Stimulated activated naive CD8-positive, alpha-beta T cell treated with anti-CD3 and anti-CD28 coated beads, Interleukin-15, Interleukin-2, amounts not matched to agents 100 U/mL and 50 U/mL, for 24 hours (primary cell): Measurements from ENCODE around the gene KANSL1L.
"Not testable (repeated sequence)": the region's sequence is repeated elsewhere in the genome, so short reads cannot be mapped to it uniquely, and the experiment has no call there.

Experiments
- ATAC-seq: fragments of 150-1000 bp; cut with Tn5 transposase; one replicate; pipeline ENCODE4 v1.10.0; 2021
- DNase-seq: peaks from one replicate; pipeline ENCODE4 v3.0.0; 2021

Gene KANSL1L, protein sequence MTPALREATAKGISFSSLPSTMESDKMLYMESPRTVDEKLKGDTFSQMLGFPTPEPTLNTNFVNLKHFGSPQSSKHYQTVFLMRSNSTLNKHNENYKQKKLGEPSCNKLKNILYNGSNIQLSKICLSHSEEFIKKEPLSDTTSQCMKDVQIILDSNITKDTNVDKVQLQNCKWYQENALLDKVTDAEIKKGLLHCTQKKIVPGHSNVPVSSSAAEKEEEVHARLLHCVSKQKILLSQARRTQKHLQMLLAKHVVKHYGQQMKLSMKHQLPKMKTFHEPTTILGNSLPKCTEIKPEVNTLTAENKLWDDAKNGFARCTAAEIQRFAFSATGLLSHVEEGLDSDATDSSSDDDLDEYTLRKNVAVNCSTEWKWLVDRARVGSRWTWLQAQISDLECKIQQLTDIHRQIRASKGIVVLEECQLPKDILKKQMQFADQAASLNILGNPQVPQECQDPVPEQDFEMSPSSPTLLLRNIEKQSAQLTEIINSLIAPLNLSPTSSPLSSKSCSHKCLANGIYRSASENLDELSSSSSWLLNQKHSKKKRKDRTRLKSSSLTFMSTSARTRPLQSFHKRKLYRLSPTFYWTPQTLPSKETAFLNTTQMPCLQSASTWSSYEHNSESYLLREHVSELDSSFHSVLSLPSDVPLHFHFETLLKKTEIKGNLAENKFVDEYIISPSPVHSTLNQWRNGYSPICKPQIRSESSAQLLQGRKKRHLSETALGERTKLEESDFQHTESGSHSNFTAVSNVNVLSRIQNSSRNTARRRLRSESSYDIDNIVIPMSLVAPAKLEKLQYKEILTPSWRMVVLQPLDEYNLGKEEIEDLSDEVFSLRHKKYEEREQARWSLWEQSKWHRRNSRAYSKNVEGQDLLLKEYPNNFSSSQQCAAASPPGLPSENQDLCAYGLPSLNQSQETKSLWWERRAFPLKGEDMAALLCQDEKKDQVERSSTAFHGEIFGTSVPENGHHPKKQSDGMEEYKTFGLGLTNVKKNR

DNA sequence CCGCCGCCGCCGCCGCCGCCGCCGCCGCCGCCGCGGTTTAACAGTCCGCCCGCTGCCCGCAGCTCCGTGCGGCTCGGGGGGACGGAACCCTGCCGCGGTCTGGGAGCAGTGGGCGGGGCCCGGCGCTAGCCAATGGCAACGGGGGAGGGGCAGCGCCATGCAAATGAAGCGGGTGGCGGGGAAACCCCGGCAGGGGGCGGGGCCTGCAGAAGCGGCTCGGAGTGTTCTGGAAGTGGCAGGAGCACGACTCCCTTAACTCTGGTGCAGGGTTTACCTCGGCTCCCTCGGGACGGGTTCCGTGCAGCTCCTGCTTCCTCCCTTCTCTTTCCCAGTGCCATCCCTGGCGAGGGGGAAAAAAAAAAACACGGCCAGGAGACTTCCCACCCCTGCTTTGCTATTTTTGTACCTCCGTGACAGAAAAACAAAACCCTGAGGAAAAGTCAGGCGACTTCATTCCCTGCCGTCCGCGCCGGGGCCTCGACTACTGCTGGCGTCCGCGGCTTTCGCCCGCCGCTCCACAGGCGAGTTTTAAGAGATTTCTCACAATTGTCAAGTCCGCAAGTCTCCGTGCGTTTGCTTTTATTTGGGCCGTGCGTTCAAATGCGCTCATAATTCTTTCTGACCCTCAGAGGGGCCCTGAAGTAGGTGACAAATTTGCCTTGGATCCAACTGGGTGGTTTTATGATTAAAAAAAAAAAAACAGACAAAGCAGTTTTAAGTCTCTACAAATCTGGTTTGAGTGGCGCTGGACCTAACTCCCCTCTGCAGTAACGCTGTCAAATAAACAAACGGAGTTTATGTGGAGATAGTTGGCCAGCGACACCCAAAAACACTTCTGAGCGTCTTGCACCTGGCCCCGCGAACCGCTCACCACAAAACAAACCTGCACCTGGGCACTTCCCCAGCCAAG, at the start of gene KANSL1L:
Gene KANSL1L, minus strand, starts transcription at position 101 of the 910 bp plus-strand sequence. CDS start 16,827 bp downstream, outside the sequence.
- DNase-seq = peak; percentile 99

DNA sequence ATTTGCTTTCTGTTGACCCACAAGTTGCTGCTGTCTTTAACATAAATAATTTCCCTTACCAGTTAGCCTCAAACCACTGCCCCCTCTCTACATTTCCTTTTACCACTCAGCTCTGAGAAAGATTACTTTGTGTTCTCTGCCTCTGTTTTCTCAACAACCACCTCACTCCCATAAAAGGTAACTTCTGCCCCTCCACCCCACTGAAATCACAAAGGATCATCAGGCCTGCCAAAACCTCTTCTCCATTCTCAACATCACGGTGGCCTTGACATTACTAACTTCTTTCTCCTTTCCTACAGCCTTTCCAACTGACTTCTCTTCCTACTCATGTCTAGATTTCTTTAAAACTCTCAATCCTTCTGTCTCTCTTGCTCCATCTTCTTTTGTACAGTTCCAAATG, 43.9 kb upstream of the KANSL1L start:
- DNase-seq (no peak), ATAC-seq (no peak)

More for the DNA sequence above, at the start of gene KANSL1L:
- ATAC-seq = peak; percentile 82

DNA sequence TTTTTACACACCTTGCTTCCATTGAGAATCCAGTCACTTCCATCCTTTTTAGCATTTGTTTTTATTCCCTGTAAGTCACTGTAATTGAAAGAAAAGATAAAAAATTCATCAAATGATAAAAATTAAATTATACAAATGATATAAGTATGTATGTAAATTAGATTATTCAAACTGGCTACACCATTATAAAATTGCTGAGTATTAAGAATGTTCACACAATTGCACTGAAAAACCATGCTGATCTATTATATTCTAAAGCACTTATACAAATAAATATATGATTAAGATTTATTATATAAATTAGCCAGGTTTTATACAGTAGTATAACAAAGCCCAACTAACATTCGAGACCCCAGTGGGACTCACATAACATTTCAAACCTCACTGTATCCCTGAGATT, 39.0 kb upstream of the KANSL1L start:
- ATAC-seq = no peak
- DNase-seq = no peak

DNA sequence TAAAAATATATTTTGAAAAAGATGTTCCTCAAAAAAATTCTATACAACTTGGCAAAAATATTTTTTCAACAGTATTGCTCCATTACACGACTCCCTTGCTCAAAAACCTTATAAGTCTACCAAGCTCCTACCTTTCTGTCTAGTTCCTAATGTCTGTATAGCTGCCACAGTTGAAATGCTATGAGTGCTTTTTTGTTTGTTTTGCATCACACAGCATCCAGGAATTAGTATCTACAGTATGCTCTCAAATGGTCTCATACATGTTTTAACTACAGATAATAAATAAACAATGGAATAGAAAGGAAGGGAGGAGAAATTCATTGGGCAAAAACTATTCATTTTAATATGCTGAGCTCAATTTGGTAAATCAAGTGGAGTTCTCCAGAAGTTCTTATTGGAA, 36.7 kb upstream of the KANSL1L start:
- ATAC-seq (no peak), DNase-seq (no peak)

DNA sequence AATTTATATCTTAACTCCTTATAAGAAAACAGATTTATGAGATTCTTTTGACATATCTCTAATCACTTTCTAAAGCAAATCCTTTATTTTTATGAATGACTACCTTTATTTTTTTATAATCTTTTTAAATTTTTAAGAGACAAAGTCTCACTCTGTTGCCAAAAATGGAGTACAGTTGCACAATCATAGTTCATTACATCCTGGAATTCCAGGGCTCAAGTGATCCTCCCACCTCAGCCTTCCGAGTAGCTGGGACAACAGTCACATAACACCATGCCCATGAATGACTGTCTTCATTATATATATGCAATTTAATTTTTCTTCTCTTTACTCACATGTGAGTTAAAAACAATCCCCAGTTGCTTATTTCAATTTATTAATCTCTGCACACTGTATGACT, 32.3 kb upstream of the KANSL1L start:
- DNase-seq (no peak), ATAC-seq (no peak)

DNA sequence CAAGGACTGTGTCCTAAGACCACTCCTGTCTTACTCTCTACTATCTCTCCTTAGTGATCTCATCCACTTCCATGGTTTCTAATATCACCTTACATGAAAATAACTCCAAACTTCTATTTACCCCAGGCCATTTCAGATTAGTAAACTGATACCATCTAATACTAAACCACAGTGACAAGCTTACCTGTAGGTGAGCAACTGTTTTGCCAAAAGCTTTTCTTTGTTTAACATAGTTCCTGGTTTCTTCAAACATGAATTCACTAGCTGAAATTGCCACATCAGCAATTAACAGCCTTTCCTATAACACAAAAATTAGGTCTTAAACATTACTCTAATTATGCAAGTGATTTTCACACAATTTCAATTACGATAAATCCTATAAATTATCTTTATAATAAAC, 31.9 kb upstream of the KANSL1L start:
- DNase-seq (no peak), ATAC-seq (no peak)

DNA sequence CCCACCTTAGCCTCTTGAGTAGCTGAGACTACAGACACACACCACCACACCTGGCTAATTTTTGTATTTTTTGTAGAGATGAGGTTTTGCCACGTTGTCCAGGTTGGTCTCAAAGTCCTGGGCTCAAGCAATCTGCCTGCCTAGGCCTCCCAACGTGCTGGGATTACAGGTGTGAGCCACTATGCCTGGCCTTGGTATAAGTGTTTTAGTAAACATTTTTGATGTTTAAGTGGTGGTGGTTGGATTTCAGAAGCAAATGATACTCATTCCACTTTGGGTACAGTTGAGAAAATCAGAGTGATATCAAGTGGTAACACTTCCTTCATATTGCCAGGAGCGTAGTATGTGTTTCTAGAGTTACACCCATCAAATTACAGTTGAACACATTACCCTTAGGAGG, 28.6 kb upstream of the KANSL1L start:
- no peak for ATAC-seq
- DNase-seq = no peak

DNA sequence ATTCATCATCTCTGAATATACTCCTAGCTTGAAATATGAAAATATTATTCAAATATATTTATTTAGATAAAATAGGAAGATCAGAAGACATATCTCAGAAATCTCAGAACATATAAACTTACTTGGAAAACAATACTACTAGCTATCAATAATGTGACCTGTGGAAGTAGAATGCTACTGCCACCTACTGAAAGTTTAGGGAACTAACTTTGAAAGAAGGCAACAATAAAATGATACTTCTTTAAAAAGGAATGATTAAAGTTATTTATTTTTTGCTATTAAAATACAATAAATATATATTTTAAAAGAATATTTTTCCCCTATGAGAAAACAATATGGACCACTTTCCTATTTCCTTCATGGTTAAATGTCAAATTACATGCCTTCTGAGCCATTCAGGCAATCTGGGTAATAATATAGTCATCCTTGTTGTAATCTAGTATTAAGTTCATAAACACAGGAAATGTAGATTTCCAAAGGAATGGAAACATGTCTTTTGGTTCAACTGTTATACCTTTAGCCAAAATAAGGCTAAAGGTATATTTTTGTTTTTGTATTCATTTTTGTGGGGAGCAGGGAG, 28.1 kb upstream of the KANSL1L start:
- DNase-seq (no peak), ATAC-seq (no peak)

DNA sequence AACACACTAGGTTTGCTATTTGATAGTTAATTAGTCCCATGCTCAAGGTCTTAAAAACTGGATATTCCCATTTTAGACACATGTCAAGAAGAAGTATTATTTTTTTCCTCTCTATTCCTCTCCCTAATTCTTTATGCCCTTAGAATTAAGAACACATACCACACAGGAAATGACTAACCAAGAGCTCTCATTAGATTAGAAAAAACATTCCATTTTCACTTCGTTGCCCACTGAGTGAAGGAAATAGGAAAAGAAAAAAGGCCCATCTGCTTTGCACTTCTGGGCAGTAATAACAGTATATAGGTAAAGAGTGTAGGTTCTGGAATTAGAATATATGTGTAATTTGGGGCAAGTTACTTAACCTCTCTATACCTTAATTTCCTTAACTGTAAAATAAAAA, 27.1 kb upstream of the KANSL1L start:
- ATAC-seq (no peak), DNase-seq (no peak)

DNA sequence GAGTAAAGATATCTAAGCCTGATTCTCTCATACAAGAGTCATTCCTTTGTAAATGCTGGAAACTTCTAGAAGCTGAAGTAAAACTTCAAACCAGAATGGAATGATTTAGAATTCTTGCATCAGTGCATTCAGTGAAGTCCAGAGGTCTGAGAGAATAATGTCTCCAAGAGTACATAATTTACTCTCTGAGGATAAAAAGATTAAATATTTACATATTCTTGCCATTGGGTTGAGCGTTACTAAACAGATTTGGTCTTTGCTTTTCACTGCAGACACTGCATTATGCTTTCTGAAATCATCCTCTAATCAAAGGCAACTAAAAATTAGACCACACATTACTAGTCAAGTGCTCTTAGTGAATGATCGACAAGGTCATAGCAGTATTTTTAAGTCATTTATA, 26.5 kb upstream of the KANSL1L start:
- ATAC-seq (no peak), DNase-seq (no peak)

DNA sequence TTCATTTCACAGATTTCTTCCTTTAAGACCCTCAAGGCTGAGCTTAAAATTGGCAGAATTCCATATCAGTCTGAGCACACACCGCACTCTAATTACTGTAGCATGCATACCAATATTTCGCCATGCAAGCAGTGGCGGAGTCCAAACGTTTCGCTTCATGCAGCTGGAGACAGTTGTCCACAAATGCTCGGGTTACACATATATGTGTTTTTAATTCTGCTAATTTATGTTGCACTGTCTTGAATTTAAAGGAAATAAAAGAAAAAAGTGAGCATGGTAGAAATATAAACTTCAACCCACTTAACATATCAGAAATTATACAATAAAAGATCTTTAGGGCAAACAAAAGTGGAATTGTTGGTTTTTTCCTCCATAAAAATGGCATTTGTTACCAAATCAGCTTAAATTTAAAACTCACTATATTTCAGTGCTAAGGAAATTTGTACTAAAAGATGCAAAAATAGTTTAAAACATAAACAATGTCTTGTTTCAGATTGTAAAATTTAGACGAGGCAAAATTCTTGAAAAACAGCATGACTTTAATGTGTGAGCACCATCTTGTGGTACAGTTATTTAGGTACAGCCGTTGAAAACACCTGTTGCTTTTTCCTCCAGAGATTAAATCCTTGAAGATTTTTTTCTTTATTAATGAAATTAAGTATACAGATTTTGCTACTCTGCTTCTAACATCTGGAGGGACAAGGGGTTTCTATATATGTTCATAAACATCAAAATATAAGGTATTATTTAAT, 24.1 kb upstream of the KANSL1L start:
- ATAC-seq = no peak
- no peak for DNase-seq

DNA sequence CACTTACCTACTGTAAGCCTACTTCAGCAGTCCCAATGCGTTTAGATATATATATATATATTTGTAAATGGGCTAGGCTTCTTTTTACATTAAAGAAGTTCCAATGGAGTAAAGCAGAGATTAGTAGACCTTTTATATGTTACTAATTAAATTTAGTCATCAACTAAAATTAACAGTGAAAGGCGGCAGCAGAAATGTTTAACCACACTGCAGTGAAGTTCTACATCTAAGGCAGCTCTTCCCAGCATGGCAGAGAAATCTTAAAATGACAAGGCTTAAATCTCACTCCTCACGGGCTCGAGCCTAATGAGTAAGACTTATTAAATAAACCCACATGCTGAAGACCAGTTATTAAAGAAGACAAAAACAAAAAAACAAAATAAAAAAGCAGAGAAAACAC, 19.1 kb upstream of the KANSL1L start:
- ATAC-seq (no peak), DNase-seq (no peak)

DNA sequence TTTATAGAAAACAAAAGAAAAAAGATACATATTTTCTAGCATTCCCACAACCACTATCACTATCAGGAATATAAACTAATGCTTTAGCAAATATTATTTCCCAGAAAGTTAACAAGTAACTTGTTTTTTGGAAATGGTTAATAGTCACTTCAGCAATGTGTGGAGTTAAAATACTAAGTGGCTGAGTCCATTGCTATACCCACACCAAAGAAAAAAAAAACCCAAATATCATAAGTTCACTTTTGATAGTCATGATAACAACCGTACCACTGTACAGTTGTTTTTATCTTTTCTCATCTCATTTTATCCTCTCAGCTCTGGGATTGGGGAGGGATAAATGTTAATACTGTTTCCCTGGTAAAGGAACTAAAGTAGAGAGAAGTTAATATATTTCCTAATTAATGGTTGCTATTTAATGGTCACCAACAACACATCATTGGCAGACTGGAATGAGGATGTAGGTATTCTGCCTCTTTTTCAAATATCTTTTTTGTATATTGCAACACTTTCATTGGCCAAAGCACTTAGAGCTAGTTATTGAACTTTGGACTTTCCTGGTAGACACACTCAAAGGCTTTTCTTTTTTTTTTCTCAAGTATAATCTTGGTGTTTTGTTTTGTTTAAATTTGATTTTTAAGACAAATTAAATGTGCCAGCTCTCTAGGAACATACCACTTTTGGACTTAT, 18.4 kb upstream of the KANSL1L start:
- ATAC-seq = no peak
- no peak for DNase-seq

DNA sequence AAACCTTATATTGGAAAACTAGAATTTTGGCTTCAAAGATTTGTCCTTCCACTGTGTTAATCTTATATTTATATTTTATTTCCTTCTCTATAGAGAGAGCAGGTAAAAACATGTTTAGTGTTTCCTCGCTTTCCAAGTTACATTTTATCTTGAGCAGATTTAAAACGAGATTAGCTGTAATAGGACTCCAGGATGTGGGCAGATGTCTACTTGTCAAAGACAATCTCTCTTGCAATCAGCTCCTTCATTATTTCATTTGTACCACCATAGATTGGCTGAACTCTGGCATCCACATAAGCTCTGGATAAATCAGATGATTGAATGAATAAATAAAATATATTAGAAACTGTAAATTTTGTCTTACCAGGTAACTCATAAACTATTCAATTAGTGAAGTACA, 17.5 kb upstream of the KANSL1L start:
- DNase-seq (no peak), ATAC-seq (no peak)

DNA sequence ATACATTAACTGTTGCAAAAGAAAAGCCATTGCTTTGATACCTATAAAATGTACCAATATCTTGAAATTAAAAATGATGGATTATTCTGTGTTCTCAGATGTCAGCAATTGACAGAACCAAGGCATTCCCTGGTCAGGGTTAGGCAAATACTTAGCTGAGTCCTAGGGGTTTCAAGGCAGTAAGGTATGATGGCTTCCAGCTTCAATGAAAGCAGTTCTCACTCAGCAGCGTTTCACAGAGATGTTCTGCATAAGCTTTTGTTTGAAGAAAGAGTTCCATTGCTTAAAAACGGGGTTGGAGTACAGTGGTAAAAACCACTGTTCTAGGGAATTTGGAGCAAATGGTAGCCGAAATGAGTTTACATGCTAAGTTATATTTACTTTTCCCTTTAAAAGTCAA, 17.0 kb upstream of the KANSL1L start:
- ATAC-seq = no peak

DNA sequence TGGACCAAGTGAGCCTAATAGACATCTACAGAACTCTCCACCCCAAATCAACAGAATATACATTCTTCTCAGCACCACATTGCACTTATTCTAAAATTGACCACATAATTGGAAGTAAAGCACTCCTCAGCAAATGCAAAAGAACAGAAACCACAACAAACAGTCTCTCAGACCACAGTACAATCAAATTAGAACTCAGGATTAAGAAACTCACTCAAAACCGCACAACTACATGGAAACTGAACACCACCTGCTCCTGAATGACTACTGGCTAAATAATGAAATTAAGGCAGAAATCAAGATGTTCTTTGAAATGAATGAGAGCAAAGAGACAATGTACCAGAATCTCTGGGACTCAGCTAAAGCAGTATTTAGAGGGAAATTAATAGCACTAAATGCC, 12.7 kb upstream of the KANSL1L start:
- not testable (repeated sequence) for ATAC-seq, DNase-seq

More for the DNA sequence above, 17.0 kb upstream of the KANSL1L start:
- DNase-seq = no peak

DNA sequence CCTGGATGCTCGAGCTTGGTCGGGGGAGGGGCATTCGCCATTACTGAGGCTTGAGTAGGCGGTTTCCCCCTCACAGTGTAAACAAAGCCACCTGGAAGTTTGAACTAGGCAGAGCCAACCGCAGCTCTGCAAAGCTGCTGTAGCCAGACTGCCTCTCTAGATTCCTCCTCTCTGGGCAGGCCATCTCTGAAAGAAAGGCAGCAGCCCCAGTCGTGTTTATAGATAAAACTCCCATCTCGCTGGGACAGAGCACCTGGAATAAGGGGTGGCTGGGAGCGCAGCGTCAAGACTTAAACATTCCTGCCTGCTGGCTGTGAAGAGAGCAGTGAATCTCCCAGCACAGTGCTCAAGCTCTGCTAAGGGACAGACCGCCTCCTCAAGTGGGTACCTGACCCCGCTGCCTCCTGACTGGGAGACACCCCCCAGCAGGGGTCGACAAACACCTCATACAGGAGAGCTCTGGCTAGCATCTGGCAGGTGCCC, 10.4 kb upstream of the KANSL1L start:
- peak; percentile 7 for DNase-seq
- not testable (repeated sequence) for ATAC-seq

DNA sequence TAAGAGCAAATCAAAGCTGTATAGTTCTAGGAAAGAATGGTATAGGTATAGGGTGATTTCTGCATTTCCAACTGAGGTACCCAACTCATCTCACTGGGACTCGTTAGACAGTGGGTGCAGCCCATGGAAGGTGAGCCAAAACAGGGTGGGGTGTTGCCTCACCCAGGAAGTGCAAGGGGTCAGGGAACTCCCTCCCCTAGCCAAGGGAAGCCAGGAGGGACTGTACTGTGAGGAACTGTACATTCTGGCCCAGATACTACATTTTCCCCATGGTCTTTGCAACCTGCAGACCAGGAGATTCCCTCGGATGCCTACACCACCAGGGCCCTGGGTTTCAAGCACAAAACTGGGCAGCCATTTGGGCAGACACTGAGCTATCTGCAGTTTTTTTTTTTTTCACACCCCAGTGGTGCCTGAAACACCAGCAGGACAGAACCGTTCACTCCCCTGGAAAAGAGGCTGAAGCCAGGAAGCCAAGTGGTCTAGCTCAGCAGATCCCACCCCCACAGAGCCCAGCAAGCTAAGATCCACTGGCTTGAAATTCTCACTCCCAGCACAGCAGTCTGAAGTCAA, 9.9 kb upstream of the KANSL1L start:
- DNase-seq, ATAC-seq: not testable (repeated sequence)

DNA sequence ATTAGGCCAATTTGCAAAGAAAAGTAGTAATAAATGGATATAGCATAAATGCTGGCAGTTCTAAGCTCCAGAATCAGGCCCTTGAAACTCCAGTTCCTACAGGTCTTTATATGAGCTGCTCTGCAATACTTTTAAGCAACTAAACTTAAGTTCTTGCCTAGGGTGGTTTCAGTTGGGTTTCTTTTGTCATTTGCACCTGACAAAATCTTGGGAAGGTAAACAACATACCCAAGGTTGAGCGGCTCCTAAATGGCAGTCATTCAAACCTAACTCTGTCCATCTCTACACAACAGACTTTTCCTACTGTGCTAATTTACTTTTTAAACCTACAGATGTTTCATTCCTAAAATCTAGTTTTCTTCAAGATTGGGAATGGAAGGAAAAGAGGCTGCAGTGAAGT, 9.3 kb upstream of the KANSL1L start:
- DNase-seq = no peak
- ATAC-seq = no peak
